Ectodermal cell (in vitro differentiated cells): ENCODE results near the gene MAML2.
A peak's percentile ranks its signal among the peaks of the same experiment; 100 is the strongest.

Source experiments
- H3K27ac ChIP-seq: 2 replicates; pipeline ENCODE4 v1.7.0; 2013; ENCODE audit warnings: mild to moderate bottlenecking, low read depth, low read length; ENCODE audit not compliant: insufficient read depth, poor library complexity, severe bottlenecking
- H3K27me3 ChIP-seq: 2 replicates; pipeline ENCODE4 v1.7.0; 2013; ENCODE audit warnings: mild to moderate bottlenecking, low read length; ENCODE audit not compliant: insufficient read depth, control insufficient read depth, poor library complexity, severe bottlenecking
- H3K36me3 ChIP-seq: one replicate; pipeline ENCODE4 v1.7.0; 2013; ENCODE audit warnings: low read length; ENCODE audit not compliant: control insufficient read depth, insufficient read depth
- H3K4me1 ChIP-seq: one replicate; pipeline ENCODE4 v1.7.0; 2013; ENCODE audit warnings: low read length; ENCODE audit not compliant: control insufficient read depth, insufficient read depth
- H3K4me3 ChIP-seq: 2 replicates; pipeline ENCODE4 v1.7.0; 2013; ENCODE audit warnings: low read depth, low read length, control low read depth; ENCODE audit not compliant: insufficient read depth
- H3K9me3 ChIP-seq: 2 replicates; pipeline ENCODE4 v1.7.0; 2013; ENCODE audit warnings: mild to moderate bottlenecking, low read length, moderate library complexity; ENCODE audit not compliant: control insufficient read depth
- WGBS, 2 experiments: methylation state at CpG; one replicate each; pipeline ENCODE4 v1.1.7; 2013; ENCODE audit warnings: missing lambda C conversion rate in 2 of 2; 5-methylcytosine and 5-hydroxymethylcytosine counted together

Gene MAML2

DNA sequence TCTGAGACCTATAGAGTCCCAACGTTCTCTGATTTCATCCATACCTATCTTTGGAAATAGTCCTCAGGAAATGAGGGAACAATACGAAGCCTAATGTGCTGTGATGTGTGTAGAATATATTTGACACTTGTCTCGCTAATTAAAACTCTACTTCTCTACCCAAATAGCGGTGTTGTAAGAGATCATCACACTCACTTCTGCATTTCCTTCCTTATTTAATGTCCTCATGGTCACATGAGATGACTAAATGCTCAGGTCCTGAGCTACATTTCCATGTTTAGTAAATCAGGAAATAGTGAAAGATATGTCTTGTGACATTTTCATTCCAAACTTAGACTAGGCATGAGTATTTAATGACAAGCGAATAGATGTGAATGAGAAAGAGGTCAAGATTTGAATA, 112.3 kb downstream of the MAML2 start:
- Histone ChIP-seq H3K9me3 (no peaks in the 10 kb centered on the region), H3K4me3 (no peak overlapping the region), H3K27me3 (no peaks in the 10 kb centered on the region), H3K27ac (no peak overlapping the region), H3K4me1 (no peaks in the 10 kb centered on the region), H3K36me3 (no peaks in the 10 kb centered on the region)
- WGBS, 2 experiments: 94 to 100% methylated on average over 3 to 4 of the region's 5 CpGs

DNA sequence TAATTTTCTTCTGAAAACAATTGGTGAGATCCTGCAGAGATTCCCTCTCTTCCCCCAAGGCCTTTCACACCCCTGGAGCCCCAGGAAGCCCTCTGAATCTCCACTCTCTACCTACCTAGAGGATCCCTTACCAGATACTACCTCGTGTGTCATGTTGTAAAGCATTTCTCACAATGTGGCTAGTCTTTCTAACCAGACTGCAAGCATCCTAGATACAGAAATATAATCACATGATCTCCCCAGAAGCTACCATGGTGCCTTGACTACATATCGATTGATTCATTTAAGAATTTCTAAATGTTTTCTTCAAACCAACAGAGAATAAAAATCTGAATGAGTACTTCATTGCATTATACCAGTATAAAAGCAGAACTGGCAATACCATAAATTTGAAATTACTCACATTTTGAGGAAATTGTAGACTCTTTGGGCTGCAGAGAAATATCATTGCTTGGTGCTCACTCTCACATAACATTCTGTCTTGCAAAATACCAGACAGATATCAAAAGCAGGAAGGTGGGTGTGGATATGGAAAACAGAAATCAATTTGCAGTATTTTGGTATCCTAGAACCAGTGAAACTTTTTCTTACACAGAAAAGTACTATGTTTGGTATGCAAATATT, 113.5 kb downstream of the MAML2 start:
- H3K36me3 ChIP-seq: no peaks in the 10 kb centered on the region
- H3K9me3 ChIP-seq: no peaks in the 10 kb centered on the region
- no peaks in the 10 kb centered on the region for H3K4me1 ChIP-seq
- no peak overlapping the region for H3K4me3 ChIP-seq
- no peak overlapping the region for H3K27ac ChIP-seq
- 63 to 81% methylated on average over 2 of the region's 2 CpGs for WGBS, 2 experiments
- H3K27me3 ChIP-seq: no peaks in the 10 kb centered on the region

DNA sequence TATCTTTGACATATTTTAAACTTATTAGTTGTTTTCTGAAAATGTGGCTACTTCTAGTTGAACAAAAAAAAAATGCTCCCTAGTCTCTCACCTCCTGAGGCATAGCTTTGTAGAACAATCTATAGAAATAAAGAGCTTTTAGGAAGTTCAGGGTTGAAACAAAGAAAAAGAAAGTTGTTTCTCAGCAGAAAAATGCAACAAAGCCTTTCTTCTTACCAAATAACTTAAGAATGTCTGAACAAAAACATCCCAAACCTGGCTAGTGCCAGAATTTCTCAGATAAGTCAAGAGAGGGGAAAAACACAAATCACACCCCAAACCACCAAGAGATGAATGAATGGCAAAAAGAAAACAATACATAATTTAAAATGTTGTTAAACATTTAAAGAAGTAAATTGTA, 114.1 kb downstream of the MAML2 start:
- no peak overlapping the region for H3K4me3 ChIP-seq
- no peaks in the 10 kb centered on the region for H3K9me3 ChIP-seq
- H3K36me3 ChIP-seq: no peaks in the 10 kb centered on the region
- H3K27ac ChIP-seq: no peak overlapping the region
- no peaks in the 10 kb centered on the region for H3K4me1 ChIP-seq
- no peaks in the 10 kb centered on the region for H3K27me3 ChIP-seq

DNA sequence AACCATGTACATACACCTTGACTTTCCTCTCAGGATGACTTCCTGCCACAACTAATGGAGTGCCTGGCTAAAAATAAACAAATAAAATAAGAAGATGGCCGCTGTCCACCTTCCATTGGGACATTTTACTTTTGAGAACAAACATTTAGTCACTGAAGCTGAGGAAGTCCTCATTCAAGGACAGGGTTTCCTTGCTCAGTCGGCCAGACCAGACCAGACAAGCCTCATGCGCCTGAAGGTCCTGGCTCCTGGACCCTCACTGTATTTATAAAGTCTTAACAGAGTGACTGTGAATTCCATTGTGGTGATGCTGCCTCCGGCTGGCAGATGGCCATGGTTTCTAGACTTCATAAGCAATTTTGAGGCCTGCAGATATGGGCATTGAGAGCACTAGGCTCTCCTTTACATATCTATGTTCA, 114.5 kb downstream of the MAML2 start:
- no peak overlapping the region for H3K4me3 ChIP-seq
- no peaks in the 10 kb centered on the region for H3K27me3 ChIP-seq
- H3K27ac ChIP-seq: peak overlapping the region; percentile 33
- no peaks in the 10 kb centered on the region for H3K4me1 ChIP-seq
- H3K9me3 ChIP-seq: no peaks in the 10 kb centered on the region
- 88 to 95% methylated on average over 4 of the region's 4 CpGs for WGBS, 2 experiments
- H3K36me3 ChIP-seq: no peaks in the 10 kb centered on the region

DNA sequence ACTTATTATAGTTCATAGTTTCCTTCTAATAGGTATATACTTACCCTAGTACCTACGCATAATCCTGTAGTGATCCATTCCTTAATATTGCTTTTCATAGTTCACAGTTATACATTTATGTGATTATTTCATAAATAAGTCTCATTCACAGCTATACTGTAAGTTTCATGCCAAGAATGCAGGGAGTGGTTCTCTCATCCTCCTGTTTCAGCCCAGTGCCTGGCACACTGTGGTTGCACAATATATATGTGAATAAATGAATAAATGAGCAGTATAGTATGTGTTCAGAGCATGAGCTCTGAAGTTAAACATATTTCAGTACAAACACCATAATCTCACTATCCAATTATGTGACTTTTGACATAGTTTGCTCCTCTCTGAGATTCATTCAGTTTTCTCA, 115.8 kb downstream of the MAML2 start:
- Histone ChIP-seq H3K36me3 (no peaks in the 10 kb centered on the region), H3K9me3 (no peaks in the 10 kb centered on the region), H3K4me1 (no peaks in the 10 kb centered on the region), H3K27me3 (no peaks in the 10 kb centered on the region), H3K27ac (no peak overlapping the region), H3K4me3 (no peak overlapping the region)
- 100% methylated on average over 1 of the region's 1 CpG; no CpG with 5 or more reads in 1 of the 2 experiments for WGBS, 2 experiments

DNA sequence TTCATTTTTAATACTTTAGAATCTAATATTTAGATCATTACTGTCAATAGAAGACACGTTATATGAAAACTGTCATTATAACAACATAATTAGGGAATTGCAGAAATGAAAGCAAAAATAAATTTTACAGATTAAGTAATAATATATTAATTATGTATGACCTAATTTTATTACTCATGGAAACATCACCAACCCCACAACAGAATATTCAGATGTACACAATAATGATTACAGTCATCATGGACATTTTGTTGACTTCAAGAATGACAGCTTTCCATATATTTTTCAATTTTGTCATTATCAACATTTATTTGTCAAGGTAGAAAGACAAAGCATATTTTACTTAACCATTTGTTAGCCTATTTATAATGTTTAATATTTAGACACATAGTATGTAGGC, 119.9 kb downstream of the MAML2 start:
- Histone ChIP-seq H3K27ac (no peak overlapping the region), H3K9me3 (no peaks in the 10 kb centered on the region), H3K4me1 (peaks cover 3% of the 10 kb centered on the region), H3K36me3 (no peaks in the 10 kb centered on the region), H3K27me3 (no peaks in the 10 kb centered on the region), H3K4me3 (no peak overlapping the region)
- no CpG with 5 or more reads among the region's 1 CpG for WGBS, 2 experiments

DNA sequence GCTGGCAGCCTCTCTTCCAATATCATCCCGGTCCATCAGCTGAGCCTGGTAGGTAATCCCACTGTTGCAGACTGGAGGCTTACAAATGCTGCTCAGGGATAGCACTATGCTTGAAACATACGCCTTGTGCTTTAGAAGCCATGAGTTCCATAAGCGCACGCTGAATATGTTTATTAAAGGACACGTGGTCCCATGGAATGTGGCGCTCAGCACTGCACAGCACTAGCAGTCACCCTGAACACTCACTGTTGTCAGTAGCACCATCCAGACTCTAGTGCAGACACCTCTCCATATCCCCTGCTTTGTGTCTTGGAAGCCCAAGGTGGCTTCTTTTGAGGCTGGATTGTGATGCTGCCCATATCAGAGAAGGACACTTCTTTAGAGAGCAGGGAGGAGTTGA, 120.9 kb downstream of the MAML2 start:
- no peaks in the 10 kb centered on the region for H3K27me3 ChIP-seq
- H3K9me3 ChIP-seq: no peaks in the 10 kb centered on the region
- H3K4me1 ChIP-seq: peaks cover 3% of the 10 kb centered on the region
- no peak overlapping the region for H3K4me3 ChIP-seq
- H3K36me3 ChIP-seq: no peaks in the 10 kb centered on the region
- H3K27ac ChIP-seq: no peak overlapping the region
- WGBS, 2 experiments: 94 to 96% methylated on average over 6 of the region's 6 CpGs

DNA sequence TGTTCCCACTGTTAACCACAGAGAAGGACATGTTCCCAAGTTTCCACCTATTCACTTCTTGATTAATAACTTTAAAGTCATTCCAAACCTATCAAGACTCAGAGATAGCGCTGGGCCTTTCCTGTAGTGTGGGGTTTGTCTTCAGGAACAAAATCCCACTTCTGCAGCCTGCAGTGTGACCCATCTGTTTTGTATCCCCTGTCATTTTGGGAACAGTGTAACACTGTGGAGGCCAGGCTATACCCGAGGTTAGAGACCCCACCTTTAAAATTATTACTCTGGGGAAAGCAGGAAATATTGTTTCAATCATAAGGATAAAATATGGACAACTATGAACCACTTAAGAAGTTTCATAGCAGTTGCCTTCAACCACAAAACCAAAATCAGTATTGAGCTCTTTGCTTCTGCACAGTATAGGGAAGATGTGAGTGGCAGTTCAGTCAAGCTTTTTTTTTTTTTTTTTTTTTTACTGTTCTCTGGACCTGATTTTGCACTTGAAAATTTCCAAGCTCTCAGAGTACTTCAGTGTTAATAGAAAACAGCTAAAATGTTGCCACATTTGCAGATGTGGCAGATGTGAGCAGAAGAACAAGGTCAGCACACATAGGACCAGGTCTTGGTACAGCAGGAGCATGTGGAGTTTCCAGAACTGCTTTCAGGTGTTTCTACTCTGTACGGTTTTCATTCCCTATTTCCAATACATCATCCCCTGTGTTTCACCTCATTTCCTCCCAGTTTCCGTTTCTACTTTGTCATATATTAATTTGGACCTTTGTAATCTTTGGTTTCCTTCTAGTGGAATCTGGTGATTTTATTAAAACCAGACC, 121.5 kb downstream of the MAML2 start:
- Histone ChIP-seq H3K36me3 (no peaks in the 10 kb centered on the region), H3K9me3 (no peaks in the 10 kb centered on the region), H3K27ac (no peak overlapping the region), H3K27me3 (no peaks in the 10 kb centered on the region), H3K4me1 (peaks cover 3% of the 10 kb centered on the region), H3K4me3 (no peak overlapping the region)
- 88 to 90% methylated on average over 2 to 4 of the region's 4 CpGs for WGBS, 2 experiments

DNA sequence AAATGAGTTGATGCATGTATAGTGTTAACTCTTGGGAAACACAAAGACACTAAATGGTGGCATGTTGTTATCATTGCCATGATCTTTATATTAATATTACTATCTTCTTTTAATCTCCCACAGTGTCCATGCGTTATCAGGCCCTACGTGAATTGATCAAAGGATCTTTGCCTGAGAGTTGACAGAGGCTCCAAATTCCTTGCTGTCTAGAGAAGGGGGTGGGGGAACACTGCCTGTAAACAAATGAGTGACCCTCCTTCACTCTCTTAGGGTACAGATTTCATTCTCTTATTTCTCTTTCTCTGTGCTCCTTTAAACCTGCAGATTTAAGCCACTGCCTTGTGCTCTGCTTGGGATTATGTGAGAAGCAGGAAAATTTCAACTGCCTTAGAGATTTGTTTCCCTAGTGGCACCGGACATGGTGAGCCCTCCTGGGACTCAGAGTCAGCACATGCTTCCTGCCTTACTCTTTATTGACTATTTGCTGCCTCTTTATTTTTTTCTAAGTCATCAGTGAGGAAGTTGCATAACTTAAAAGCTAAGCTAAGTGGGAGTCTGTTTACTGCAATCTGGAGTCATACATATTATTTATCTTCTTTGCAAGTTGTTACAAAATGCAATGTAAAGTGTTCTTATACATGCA, 122.9 kb downstream of the MAML2 start:
- H3K9me3 ChIP-seq: no peaks in the 10 kb centered on the region
- no peaks in the 10 kb centered on the region for H3K27me3 ChIP-seq
- 58 to 63% methylated on average over 3 of the region's 3 CpGs for WGBS, 2 experiments
- H3K4me1 ChIP-seq: peaks cover 3% of the 10 kb centered on the region
- no peak overlapping the region for H3K4me3 ChIP-seq
- no peak overlapping the region for H3K27ac ChIP-seq
- H3K36me3 ChIP-seq: no peaks in the 10 kb centered on the region

DNA sequence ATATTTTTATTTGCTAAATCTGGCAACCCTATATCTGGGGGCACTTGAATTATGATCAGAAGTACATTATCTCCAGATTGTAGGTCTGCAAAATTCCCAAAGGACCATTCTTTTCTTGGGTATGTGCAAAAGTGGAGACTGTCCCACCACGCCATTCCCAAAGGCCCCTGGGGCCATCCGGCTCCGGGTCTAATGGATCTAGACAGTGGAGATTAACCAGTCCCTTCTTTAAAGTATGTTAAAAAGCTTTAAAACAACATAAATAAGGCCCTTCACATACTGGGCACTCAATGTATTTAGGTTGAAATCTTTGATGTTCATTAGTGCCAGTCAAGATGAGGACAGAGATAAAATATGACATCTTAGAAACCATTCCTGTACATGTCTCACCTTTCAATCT, 124.1 kb downstream of the MAML2 start:
- H3K9me3 ChIP-seq: no peaks in the 10 kb centered on the region
- no peaks in the 10 kb centered on the region for H3K36me3 ChIP-seq
- WGBS, 2 experiments: 73 to 87% methylated on average over 3 of the region's 3 CpGs
- no peaks in the 10 kb centered on the region for H3K27me3 ChIP-seq
- H3K27ac ChIP-seq: no peak overlapping the region
- peaks cover 3% of the 10 kb centered on the region for H3K4me1 ChIP-seq
- no peak overlapping the region for H3K4me3 ChIP-seq
